ENCODE measurements around the gene TAF5. TPM values are rescaled to one million over a fixed set of nuclear protein-coding genes. Genes with fewer than 3 reads are reported as not detected.

TAF5 gene
- polyA plus RNA-seq, 1 donor from 2014 or later: 9.2 TPM

GRCh38 chr10:103396789-103397087 lies 29.0 kb downstream of the TAF5 start:
- H3K9me3 ChIP-seq (ENCODE audit: low read length): no peaks in the 10 kb centered on the region
- H3K4me3 ChIP-seq (ENCODE audit: low read length): peak overlapping the region; percentile 79
- no peaks in the 10 kb centered on the region for H3K36me3 ChIP-seq (ENCODE audit: insufficient read depth, low read length)
- H3F3A ChIP-seq (ENCODE audit: insufficient read depth, low read length, poor library complexity, severe bottlenecking): no peaks in the 10 kb centered on the region
- TF ChIP-seq POLR2AphosphoS5 (IDR thresholded peaks at IDR 0.05) (no peak), SMC3 (conservative IDR thresholded peaks at IDR 0.05; ENCODE audit: poor library complexity) (no peak), TAF1 (IDR thresholded peaks at IDR 0.05; ENCODE audit: low read depth) (no peak), RAD21 (conservative IDR thresholded peaks at IDR 0.05) (no peak), CTCF (IDR thresholded peaks at IDR 0.05; ENCODE audit: poor library complexity, severe bottlenecking) (no peak), EP300 (conservative IDR thresholded peaks at IDR 0.05; ENCODE audit: poor library complexity, severe bottlenecking) (no peak), EZH2 (IDR thresholded peaks at IDR 0.05; ENCODE audit: borderline replicate concordance, insufficient read depth, low read length, poor library complexity, severe bottlenecking) (no peak), MXI1 (conservative IDR thresholded peaks at IDR 0.05; ENCODE audit: poor library complexity, severe bottlenecking) (no peak)
- TF ChIP-seq, protein P1, sequence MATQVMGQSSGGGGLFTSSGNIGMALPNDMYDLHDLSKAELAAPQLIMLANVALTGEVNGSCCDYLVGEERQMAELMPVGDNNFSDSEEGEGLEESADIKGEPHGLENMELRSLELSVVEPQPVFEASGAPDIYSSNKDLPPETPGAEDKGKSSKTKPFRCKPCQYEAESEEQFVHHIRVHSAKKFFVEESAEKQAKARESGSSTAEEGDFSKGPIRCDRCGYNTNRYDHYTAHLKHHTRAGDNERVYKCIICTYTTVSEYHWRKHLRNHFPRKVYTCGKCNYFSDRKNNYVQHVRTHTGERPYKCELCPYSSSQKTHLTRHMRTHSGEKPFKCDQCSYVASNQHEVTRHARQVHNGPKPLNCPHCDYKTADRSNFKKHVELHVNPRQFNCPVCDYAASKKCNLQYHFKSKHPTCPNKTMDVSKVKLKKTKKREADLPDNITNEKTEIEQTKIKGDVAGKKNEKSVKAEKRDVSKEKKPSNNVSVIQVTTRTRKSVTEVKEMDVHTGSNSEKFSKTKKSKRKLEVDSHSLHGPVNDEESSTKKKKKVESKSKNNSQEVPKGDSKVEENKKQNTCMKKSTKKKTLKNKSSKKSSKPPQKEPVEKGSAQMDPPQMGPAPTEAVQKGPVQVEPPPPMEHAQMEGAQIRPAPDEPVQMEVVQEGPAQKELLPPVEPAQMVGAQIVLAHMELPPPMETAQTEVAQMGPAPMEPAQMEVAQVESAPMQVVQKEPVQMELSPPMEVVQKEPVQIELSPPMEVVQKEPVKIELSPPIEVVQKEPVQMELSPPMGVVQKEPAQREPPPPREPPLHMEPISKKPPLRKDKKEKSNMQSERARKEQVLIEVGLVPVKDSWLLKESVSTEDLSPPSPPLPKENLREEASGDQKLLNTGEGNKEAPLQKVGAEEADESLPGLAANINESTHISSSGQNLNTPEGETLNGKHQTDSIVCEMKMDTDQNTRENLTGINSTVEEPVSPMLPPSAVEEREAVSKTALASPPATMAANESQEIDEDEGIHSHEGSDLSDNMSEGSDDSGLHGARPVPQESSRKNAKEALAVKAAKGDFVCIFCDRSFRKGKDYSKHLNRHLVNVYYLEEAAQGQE (IDR thresholded peaks at IDR 0.05; ENCODE audit: borderline replicate concordance): no peak
- peak overlapping the region; percentile 94 for H3K9ac ChIP-seq (ENCODE audit: low read length)
- H3K27ac ChIP-seq (ENCODE audit: low read length): peak overlapping the region; percentile 63
- no peaks in the 10 kb centered on the region for H4K20me1 ChIP-seq (ENCODE audit: insufficient read depth)
- no peaks in the 10 kb centered on the region for H3K27me3 ChIP-seq (ENCODE audit: insufficient read depth, low read depth, low read length)
- no peaks in the 10 kb centered on the region for H3K9me2 ChIP-seq (ENCODE audit: insufficient read depth, low read length)
- H3K79me2 ChIP-seq (replicated peaks; ENCODE audit: insufficient read depth, low read length): peaks cover 49% of the 10 kb centered on the region
- peak overlapping the region; percentile 67 for H2AFZ ChIP-seq (ENCODE audit: low read depth, low read length)
- H3K4me2 ChIP-seq (ENCODE audit: low read length): peak overlapping the region; percentile 95

DNA sequence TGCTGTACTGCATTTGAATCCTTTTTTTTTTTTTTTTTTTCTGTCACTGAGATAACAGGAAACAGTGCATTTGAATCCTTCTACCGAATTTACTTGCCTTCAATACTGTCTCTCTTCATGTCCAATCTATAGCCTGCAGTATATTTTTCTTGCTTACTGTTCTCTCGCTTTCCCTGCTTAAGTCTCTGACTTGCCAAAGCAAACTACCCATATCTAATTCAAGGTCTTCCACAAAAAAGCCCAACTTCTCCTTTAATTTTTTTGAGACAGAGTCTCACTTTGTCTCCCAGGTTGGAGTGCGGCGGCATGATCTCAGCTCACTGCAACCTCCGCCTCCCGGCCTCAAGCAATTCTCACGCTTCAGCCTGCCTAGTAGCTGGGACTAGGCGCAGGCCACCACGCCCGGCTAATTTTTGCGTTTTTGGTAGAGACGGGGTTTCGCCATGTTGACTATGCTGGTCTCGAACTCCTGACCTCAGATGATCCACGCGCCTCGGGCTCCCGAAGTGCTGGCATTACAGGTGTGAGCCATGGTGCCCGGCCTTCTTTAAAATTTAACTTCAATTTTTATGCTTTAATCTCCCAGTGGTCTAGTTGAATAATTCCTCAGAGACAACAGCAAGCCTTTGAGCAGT lies 29.5 kb downstream of the TAF5 start:
- TF ChIP-seq TAF1 (IDR thresholded peaks at IDR 0.05; ENCODE audit: low read depth) (no peak), EZH2 (IDR thresholded peaks at IDR 0.05; ENCODE audit: borderline replicate concordance, insufficient read depth, low read length, poor library complexity, severe bottlenecking) (no peak), POLR2AphosphoS5 (IDR thresholded peaks at IDR 0.05) (no peak), MXI1 (conservative IDR thresholded peaks at IDR 0.05; ENCODE audit: poor library complexity, severe bottlenecking) (no peak), CTCF (IDR thresholded peaks at IDR 0.05; ENCODE audit: poor library complexity, severe bottlenecking) (no peak), EP300 (conservative IDR thresholded peaks at IDR 0.05; ENCODE audit: poor library complexity, severe bottlenecking) (no peak), RAD21 (conservative IDR thresholded peaks at IDR 0.05) (no peak), SMC3 (conservative IDR thresholded peaks at IDR 0.05; ENCODE audit: poor library complexity) (no peak)
- TF ChIP-seq, protein P1 (IDR thresholded peaks at IDR 0.05; ENCODE audit: borderline replicate concordance): no peak
- H4K20me1 ChIP-seq (ENCODE audit: insufficient read depth): no peaks in the 10 kb centered on the region
- H3K27me3 ChIP-seq (ENCODE audit: insufficient read depth, low read depth, low read length): no peaks in the 10 kb centered on the region
- peak overlapping the region; percentile 94 for H3K9ac ChIP-seq (ENCODE audit: low read length)
- no peaks in the 10 kb centered on the region for H3F3A ChIP-seq (ENCODE audit: insufficient read depth, low read length, poor library complexity, severe bottlenecking)
- peaks cover 49% of the 10 kb centered on the region for H3K79me2 ChIP-seq (replicated peaks; ENCODE audit: insufficient read depth, low read length)
- no peaks in the 10 kb centered on the region for H3K9me2 ChIP-seq (ENCODE audit: insufficient read depth, low read length)
- H3K9me3 ChIP-seq (ENCODE audit: low read length): no peaks in the 10 kb centered on the region
- peak overlapping the region; percentile 67 for H2AFZ ChIP-seq (ENCODE audit: low read depth, low read length)
- peak overlapping the region; percentile 79 for H3K4me3 ChIP-seq (ENCODE audit: low read length)
- H3K4me2 ChIP-seq (ENCODE audit: low read length): peak overlapping the region; percentile 95
- no peaks in the 10 kb centered on the region for H3K36me3 ChIP-seq (ENCODE audit: insufficient read depth, low read length)
- peak overlapping the region; percentile 63 for H3K27ac ChIP-seq (ENCODE audit: low read length)

All from neural cell (in vitro differentiated cells).